Activated naive CD4-positive, alpha-beta T cell treated with anti-CD3 and anti-CD28 coated beads, Interleukin-2, amount 50 U/mL, for 72 hours (primary cell): ENCODE measurements around the gene KASH5. TPM values are rescaled to one million over a fixed set of nuclear protein-coding genes. Genes with fewer than 3 reads are reported as not detected.
"Not testable (repeated sequence)": the region's sequence is repeated elsewhere in the genome, so short reads cannot be mapped to it uniquely, and the experiment has no call there.

Experiments
- ATAC-seq, 2 donors: fragments of 150-1000 bp; cut with Tn5 transposase; 2 replicates each; pipeline ENCODE4 v1.10.0; 2021; ENCODE audit warnings: mild to moderate bottlenecking in 2 of 2, moderate library complexity in 2 of 2
- DNase-seq, 2 donors: peaks; one replicate each; pipeline ENCODE4 v3.0.0; 2021 to 2022; ENCODE audit warnings: low spot score in 2 of 2
- H3K27ac Mint-ChIP-seq, 2 donors: one replicate each; pipeline ENCODE4 v1.8.0; 2022; ENCODE audit warnings: mild to moderate bottlenecking in 2 of 2, mixed read lengths in 2 of 2
- H3K36me3 Mint-ChIP-seq, 2 donors: one replicate each; pipeline ENCODE4 v1.8.0; 2022; ENCODE audit warnings: mixed read lengths in 2 of 2
- H3K9me3 Mint-ChIP-seq, 2 donors: one replicate each; pipeline ENCODE4 v1.8.0; 2022; ENCODE audit warnings: mixed read lengths in 2 of 2
- total RNA-seq, 2 donors: library from RNA; stranded (reverse); gene quantifications; one replicate each; pipeline ENCODE4 v1.2.3, GENCODE V29; 2022

Gene KASH5
- total RNA-seq, 2 donors from 2014 or later, result 0.95 to 1.7 TPM

DNA sequence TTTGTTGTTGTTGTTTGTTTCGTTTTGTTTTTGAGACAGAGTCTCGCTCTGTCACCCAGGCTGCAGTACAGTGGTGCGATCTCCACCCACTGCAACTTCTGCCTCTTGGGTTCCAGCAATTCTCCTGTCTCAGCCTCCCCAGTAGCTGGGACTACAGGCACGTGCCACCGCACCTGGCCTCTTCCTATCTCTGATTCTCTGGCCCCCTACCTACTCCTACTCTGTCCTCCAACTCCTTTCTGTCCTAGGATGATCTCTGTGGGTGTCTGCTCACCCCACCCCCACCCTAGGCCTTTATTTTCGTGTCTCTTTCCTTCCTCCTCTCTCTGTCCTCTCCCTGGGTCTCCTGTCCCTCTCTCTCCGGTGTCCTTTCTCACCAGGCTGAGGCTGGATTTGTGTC, 62.4 kb downstream of the KASH5 start:
- ATAC-seq, result no peak

GRCh38 chr19:49451430-49452181, 63.6 kb downstream of the KASH5 start, which contains the start of gene PIH1D1:
Gene PIH1D1, minus strand, starts transcription at chr19:49451814. Its CDS starts 240 bp downstream, at chr19:49451574.
- Mint-ChIP-seq H3K36me3 (peaks cover 11 to 50% of the 10 kb centered on the region in 2 donors), H3K27ac (peak within 1 kb of the TSS; percentile 99 to 100), H3K9me3 (no peaks in the 10 kb centered on the region)
- ATAC-seq (peak; percentile 73 to 78), DNase-seq (peak; percentile 89 to 96)

More for the DNA sequence above, 62.4 kb downstream of the KASH5 start:
- no peaks in the 10 kb centered on the region for H3K9me3 Mint-ChIP-seq
- peak overlapping the region; percentile 99 for H3K27ac Mint-ChIP-seq
- DNase-seq, result no peak
- H3K36me3 Mint-ChIP-seq, result peaks cover 11 to 48% of the 10 kb centered on the region in 2 donors

GRCh38 chr19:49453013-49453756, 65.1 kb downstream of the KASH5 start, which contains the start of gene ALDH16A1:
Gene ALDH16A1, plus strand, starts transcription at chr19:49453225. Its CDS starts 107 bp downstream, at chr19:49453332.
- peaks cover 11 to 47% of the 10 kb centered on the region in 2 donors for H3K36me3 Mint-ChIP-seq
- ATAC-seq (peak; percentile 91 to 93), DNase-seq (peak; percentile 97 to 100)
- H3K27ac Mint-ChIP-seq, result peak within 1 kb of the TSS; percentile 99 to 100
- H3K9me3 Mint-ChIP-seq, result no peaks in the 10 kb centered on the region

GRCh38 chr19:49453757-49454240, 65.8 kb downstream of the KASH5 start:
- peaks cover 11 to 41% of the 10 kb centered on the region in 2 donors for H3K36me3 Mint-ChIP-seq
- ATAC-seq, result peak in 1 of 2 donors; percentile 2

GRCh38 chr19:49455773-49456172, 67.7 kb downstream of the KASH5 start:
- H3K36me3 Mint-ChIP-seq, result peaks cover 8 to 22% of the 10 kb centered on the region in 2 donors
- DNase-seq (no peak), ATAC-seq (no peak)
- H3K9me3 Mint-ChIP-seq, result no peaks in the 10 kb centered on the region
- peak overlapping the region in 1 of 2 donors; percentile 46 for H3K27ac Mint-ChIP-seq

More at GRCh38 chr19:49453757-49454240, 65.8 kb downstream of the KASH5 start:
- no peak for DNase-seq
- no peaks in the 10 kb centered on the region for H3K9me3 Mint-ChIP-seq
- H3K27ac Mint-ChIP-seq, result peak overlapping the region; percentile 99 to 100

DNA sequence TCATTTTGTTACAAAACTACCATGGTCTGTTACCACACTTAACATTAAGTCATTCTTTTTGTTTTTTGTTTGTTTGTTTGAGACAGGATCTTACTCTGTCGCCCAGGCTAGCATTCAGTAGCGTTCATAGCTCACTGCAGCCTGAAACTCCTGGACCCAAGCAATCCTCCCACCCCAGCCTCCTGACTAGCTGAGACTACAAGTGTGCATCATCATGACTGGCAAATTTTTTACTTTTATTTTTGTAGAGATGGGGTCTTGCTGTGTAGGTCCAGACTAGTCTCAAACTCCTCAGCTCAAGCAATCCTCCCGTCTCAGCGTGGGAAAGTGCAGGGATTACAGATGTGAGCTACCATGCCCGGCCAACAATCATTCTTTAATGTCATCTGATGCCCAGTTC, 68.3 kb downstream of the KASH5 start:
- H3K27ac Mint-ChIP-seq, result no peak overlapping the region
- no peak for DNase-seq
- no peaks in the 10 kb centered on the region for H3K9me3 Mint-ChIP-seq
- peaks cover 5 to 18% of the 10 kb centered on the region in 2 donors for H3K36me3 Mint-ChIP-seq
- no peak for ATAC-seq

GRCh38 chr19:49458567-49458903, 70.5 kb downstream of the KASH5 start:
- H3K36me3 Mint-ChIP-seq, result peaks cover 0 to 13% of the 10 kb centered on the region in 2 donors
- no peak overlapping the region for H3K27ac Mint-ChIP-seq
- no peak for ATAC-seq
- DNase-seq, result no peak
- no peaks in the 10 kb centered on the region for H3K9me3 Mint-ChIP-seq

DNA sequence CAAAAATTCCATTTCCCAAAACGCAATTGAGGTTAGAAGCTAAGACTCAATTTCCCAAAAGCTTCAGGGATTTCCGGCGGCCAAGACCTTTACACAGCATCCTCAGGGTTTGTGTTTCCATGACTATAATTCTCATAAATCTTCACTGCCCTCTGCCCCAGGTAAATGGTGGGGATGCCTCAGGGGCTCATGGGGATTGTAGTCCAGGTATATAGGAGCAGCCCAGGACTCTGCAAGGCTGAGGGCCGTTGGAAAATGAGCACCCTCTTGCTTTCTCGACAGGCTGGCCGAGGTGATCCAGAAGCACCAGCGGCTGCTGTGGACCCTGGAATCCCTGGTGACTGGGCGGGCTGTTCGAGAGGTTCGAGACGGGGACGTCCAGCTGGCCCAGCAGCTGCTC, 71.3 kb downstream of the KASH5 start:
- DNase-seq (no peak), ATAC-seq (no peak)
- no peak overlapping the region for H3K27ac Mint-ChIP-seq
- peaks cover 0 to 6% of the 10 kb centered on the region in 2 donors for H3K36me3 Mint-ChIP-seq
- H3K9me3 Mint-ChIP-seq, result no peaks in the 10 kb centered on the region

DNA sequence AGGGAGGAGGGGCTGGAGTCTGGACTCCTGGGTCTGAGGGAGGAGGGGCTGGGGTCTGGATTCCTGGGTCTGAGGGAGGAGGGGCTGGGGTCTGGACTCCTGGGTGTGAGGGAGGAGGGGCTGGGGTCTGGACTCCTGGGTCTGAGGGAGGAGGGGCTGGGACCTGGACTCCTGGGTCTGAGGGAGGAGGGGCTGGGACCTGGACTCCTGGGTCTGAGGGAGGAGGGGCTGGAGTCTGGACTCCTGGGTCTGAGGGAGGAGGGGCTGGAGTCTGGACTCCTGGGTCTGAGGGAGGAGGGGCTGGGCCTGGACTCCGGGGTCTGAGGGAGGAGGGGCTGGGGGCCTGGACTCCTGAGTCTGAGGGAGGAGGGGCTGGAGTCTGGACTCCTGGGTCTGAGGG, 73.1 kb downstream of the KASH5 start:
- DNase-seq, ATAC-seq, H3K36me3 Mint-ChIP-seq, H3K9me3 Mint-ChIP-seq, H3K27ac Mint-ChIP-seq: not testable (repeated sequence)

DNA sequence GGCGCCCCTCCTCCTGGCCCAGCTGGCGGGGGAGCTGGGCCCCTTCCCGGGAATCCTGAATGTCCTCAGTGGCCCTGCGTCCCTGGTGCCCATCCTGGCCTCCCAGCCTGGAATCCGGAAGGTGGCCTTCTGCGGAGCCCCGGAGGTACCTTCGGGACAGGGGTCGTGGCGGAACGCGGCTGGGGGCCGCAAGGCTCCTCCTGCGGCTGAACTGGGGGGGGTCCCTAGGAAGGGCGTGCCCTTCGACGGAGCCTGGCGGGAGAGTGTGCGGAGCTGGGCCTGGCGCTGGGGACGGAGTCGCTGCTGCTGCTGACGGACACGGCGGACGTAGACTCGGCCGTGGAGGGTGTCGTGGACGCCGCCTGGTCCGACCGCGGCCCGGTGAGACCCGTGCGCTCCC, 73.6 kb downstream of the KASH5 start:
- DNase-seq (no peak), ATAC-seq (no peak)
- Mint-ChIP-seq H3K36me3 (no peaks in the 10 kb centered on the region), H3K9me3 (no peaks in the 10 kb centered on the region), H3K27ac (no peak overlapping the region)

DNA sequence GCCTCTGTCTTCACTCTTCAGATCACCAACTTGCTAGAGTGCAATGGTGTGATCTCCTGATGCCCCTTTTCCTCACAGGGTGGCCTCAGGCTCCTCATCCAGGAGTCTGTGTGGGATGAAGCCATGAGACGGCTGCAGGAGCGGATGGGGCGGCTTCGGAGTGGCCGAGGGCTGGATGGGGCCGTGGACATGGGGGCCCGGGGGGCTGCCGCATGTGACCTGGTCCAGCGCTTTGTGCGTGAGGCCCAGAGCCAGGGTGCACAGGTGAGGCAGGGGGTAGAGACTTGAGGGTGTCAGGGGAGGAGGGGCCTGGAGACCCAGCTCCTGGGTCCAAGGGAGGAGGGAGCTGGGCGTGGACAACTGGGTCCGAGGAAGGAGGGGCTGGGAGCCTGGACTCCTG, 74.4 kb downstream of the KASH5 start:
- H3K27ac Mint-ChIP-seq, result no peak overlapping the region
- no peaks in the 10 kb centered on the region for H3K36me3 Mint-ChIP-seq
- ATAC-seq (no peak), DNase-seq (no peak)
- H3K9me3 Mint-ChIP-seq, result no peaks in the 10 kb centered on the region

DNA sequence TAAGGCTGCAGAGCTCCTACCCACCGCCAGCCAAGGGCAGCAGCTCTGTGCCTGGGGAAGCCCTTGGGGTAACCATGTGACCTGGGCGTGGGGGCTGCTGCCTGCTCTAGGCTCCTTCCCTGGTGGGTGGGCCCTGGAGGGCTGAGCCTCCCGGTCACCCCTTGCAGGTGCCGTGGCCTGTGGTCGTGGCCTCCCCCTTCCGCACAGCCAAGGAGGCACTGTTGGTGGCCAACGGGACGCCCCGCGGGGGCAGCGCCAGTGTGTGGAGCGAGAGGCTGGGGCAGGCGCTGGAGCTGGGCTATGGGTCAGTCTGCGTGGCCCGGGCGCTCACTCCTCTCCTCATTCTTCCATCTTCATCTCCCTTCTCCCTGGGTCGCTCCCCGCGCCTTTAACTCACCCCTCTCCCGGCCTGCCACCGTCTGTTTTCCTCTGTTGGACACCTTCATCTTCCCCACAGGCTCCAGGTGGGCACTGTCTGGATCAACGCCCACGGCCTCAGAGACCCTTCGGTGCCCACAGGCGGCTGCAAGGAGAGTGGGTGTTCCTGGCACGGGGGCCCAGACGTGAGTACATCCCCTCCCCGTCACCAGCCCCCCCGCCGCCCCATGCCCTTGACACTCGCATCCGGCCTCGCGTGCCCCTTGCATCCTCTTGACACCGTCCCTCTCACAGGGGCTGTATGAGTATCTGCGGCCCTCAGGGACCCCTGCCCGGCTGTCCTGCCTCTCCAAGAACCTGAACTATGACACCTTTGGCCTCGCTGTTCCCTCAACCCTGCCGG, 76.1 kb downstream of the KASH5 start:
- ATAC-seq (no peak), DNase-seq (no peak)
- Mint-ChIP-seq H3K9me3 (no peaks in the 10 kb centered on the region), H3K27ac (peak overlapping the region in 1 of 2 donors; percentile 46), H3K36me3 (peaks cover 0 to 6% of the 10 kb centered on the region in 2 donors)

DNA sequence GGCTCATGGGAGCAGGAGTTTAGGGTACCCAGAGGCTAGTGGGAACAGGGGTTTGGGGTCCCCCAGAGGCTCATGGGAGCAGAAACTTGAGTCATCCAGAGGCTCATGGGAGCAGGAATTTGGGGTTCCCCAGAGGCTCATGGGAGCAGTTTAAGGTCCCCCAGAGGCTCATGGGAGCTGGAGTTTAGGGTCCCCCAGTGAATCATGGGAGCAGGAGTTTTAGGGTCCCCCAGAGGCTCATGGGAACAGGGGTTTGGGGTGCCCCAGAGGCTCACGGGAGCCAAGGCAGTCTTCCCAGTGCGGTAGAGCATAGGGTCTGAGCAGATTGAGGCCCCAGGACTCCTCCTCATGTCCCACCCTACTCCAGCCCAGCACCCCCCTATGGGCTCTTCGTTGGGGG, 77.3 kb downstream of the KASH5 start:
- DNase-seq (no peak), ATAC-seq (no peak)
- Mint-ChIP-seq H3K9me3 (no peaks in the 10 kb centered on the region), H3K27ac (peak overlapping the region; percentile 46 to 86), H3K36me3 (peaks cover 0 to 6% of the 10 kb centered on the region in 2 donors)
